Calu3 (cell line): ENCODE results near the gene GNB1L. TPM values are rescaled to one million over a fixed set of nuclear protein-coding genes. Genes with fewer than 3 reads are reported as not detected.
"Not testable (repeated sequence)": the region's sequence is repeated elsewhere in the genome, so short reads cannot be mapped to it uniquely, and the experiment has no call there.

Source experiments
- BruUV-seq: library from RNA; stranded (reverse); fragments of 400-500 nt; replicated peaks from 2 replicates; lab custom pipeline; 2021; lab: Mats Ljungman, UMichigan
- CTCF ChIA-PET: fragments of 300-600 bp; sonication (Branson Sonifier 250); formaldehyde crosslinking; loops from one replicate; lab custom pipeline; 2022; ENCODE audit warnings: antibody characterized with exemption; lab: Charles Lee
- DNase-seq: peaks from one replicate; pipeline ENCODE4 v3.0.0; 2022
- H3K27ac Mint-ChIP-seq: one replicate; pipeline ENCODE4 v1.8.0; 2022; ENCODE audit warnings: mixed read lengths; ENCODE audit not compliant: unreplicated experiment
- H3K27me3 Mint-ChIP-seq: one replicate; pipeline ENCODE4 v1.8.0; 2022; ENCODE audit warnings: mixed read lengths; ENCODE audit not compliant: unreplicated experiment
- H3K36me3 Mint-ChIP-seq: one replicate; pipeline ENCODE4 v1.8.0; 2022; ENCODE audit warnings: mild to moderate bottlenecking, moderate library complexity, mixed read lengths; ENCODE audit not compliant: insufficient read depth, unreplicated experiment
- H3K4me1 Mint-ChIP-seq: one replicate; pipeline ENCODE4 v1.8.0; 2022; ENCODE audit warnings: mild to moderate bottlenecking, low read depth, mixed read lengths; ENCODE audit not compliant: unreplicated experiment
- H3K4me3 Mint-ChIP-seq: one replicate; pipeline ENCODE4 v1.8.0; 2022; ENCODE audit warnings: mild to moderate bottlenecking, low read depth, moderate library complexity, mixed read lengths; ENCODE audit not compliant: unreplicated experiment
- H3K9me3 Mint-ChIP-seq: one replicate; pipeline ENCODE4 v1.8.0; 2022; ENCODE audit warnings: low read depth, mixed read lengths; ENCODE audit not compliant: unreplicated experiment
- CTCF ChIP-seq: fragments of 200-600 bp; IDR thresholded peaks from one replicate; pipeline ENCODE4 v1.8.0; 2022; ENCODE audit warnings: antibody characterized with exemption; ENCODE audit not compliant: unreplicated experiment
- intact Hi-C: fragments of 100-400 bp; cut with micrococcal nuclease; formaldehyde crosslinking; loops from one replicate; pipeline ENCODE4 v1.10.0; 2022; ENCODE audit not compliant: unreplicated experiment
- total RNA-seq: library from RNA; stranded (reverse); gene quantifications from 2 replicates; pipeline ENCODE4 v1.2.3, GENCODE V29; 2022

GNB1L gene
- total RNA-seq, 1 experiment from 2014 or later, result 13.0 TPM

- H3K4me3 Mint-ChIP-seq, result no peak overlapping the region
- no peaks in the 10 kb centered on the region for H3K4me1 Mint-ChIP-seq
- H3K27ac Mint-ChIP-seq, result no peak overlapping the region
- CTCF ChIA-PET, result no interaction called here
- no TSS peak for BruUV-seq
- DNase-seq, result no peak
- intact Hi-C loops, result no loop called here
- no peaks in the 10 kb centered on the region for H3K27me3 Mint-ChIP-seq
- no peak for TF ChIP-seq CTCF
- no peaks in the 10 kb centered on the region for H3K9me3 Mint-ChIP-seq
- H3K36me3 Mint-ChIP-seq, result no peaks in the 10 kb centered on the region
Observed at GRCh38 chr22:19796160-19796559, 58.5 kb downstream of the GNB1L start.

- H3K4me3 Mint-ChIP-seq, result no peak overlapping the region
- CTCF ChIA-PET, result no interaction called here
- no peaks in the 10 kb centered on the region for H3K27me3 Mint-ChIP-seq
- intact Hi-C loops, result no loop called here
- no peak for TF ChIP-seq CTCF
- H3K9me3 Mint-ChIP-seq, result no peaks in the 10 kb centered on the region
- H3K36me3 Mint-ChIP-seq, result no peaks in the 10 kb centered on the region
- no TSS peak for BruUV-seq
- DNase-seq, result no peak
- H3K27ac Mint-ChIP-seq, result no peak overlapping the region
- H3K4me1 Mint-ChIP-seq, result no peaks in the 10 kb centered on the region
Observed at GRCh38 chr22:19795617-19796008, 59.1 kb downstream of the GNB1L start.

GRCh38 chr22:19793661-19794310 lies 60.9 kb downstream of the GNB1L start:
- intact Hi-C loops, result no loop called here
- Mint-ChIP-seq H3K9me3 (no peaks in the 10 kb centered on the region), H3K36me3 (no peaks in the 10 kb centered on the region), H3K4me1 (no peaks in the 10 kb centered on the region), H3K27ac (no peak overlapping the region), H3K27me3 (no peaks in the 10 kb centered on the region), H3K4me3 (no peak overlapping the region)
- CTCF ChIA-PET, result no interaction called here
- BruUV-seq, result no TSS peak
- no peak for DNase-seq
- no peak for TF ChIP-seq CTCF

- Mint-ChIP-seq H3K27ac (no peak overlapping the region), H3K27me3 (no peaks in the 10 kb centered on the region), H3K4me3 (no peak overlapping the region), H3K9me3 (no peaks in the 10 kb centered on the region), H3K36me3 (peaks cover under 1% of the 10 kb centered on the region), H3K4me1 (no peaks in the 10 kb centered on the region)
- DNase-seq, result no peak
- TF ChIP-seq CTCF, result no peak
- CTCF ChIA-PET, result interaction anchor here (1.0 kb wide), 1 partner anchor 117 kb away, joined by 5 read pairs; no protein-coding TSS in a partner anchor
- no TSS peak for BruUV-seq
- intact Hi-C loops, result no loop called here
Observed at GRCh38 chr22:19793161-19793560, 61.5 kb downstream of the GNB1L start.

GRCh38 chr22:19792383-19792896 lies 62.2 kb downstream of the GNB1L start:
- H3K27me3 Mint-ChIP-seq, result not testable (repeated sequence)

More at GRCh38 chr22:19792383-19792896, 62.2 kb downstream of the GNB1L start:
- H3K4me1 Mint-ChIP-seq, H3K4me3 Mint-ChIP-seq, H3K9me3 Mint-ChIP-seq, H3K36me3 Mint-ChIP-seq, BruUV-seq, DNase-seq, H3K27ac Mint-ChIP-seq, intact Hi-C loops: not testable (repeated sequence)
- CTCF ChIA-PET, result interaction anchor here (1.0 kb wide), 1 partner anchor 118 kb away, joined by 5 read pairs; no protein-coding TSS in a partner anchor
